SJCRH30 (cell line): ENCODE data around the gene ATP1B2. TPM values are rescaled to one million over a fixed set of nuclear protein-coding genes. Genes with fewer than 3 reads are reported as not detected.

ENCODE experiments used
- DNase-seq, 2 experiments: peaks; one replicate each; pipeline ENCODE4 v3.0.0-alpha.2; 2015 to 2020
- H3K27ac ChIP-seq: fragments of 250-450 bp; sonication (Bioruptor Pico); 2 replicates; pipeline ENCODE4 v1.5.1; 2020; ENCODE audit warnings: mild to moderate bottlenecking, moderate library complexity
- H3K27me3 ChIP-seq: fragments of 250-450 bp; sonication (Bioruptor Pico); 2 replicates; pipeline ENCODE4 v1.5.1; 2020; ENCODE audit warnings: mild to moderate bottlenecking, moderate library complexity
- H3K36me3 ChIP-seq: fragments of 250-450 bp; sonication (Bioruptor Pico); 2 replicates; pipeline ENCODE4 v1.5.1; 2020; ENCODE audit warnings: mild to moderate bottlenecking, moderate library complexity
- H3K4me1 ChIP-seq: fragments of 250-450 bp; sonication (Bioruptor Pico); 2 replicates; pipeline ENCODE4 v1.5.1; 2020; ENCODE audit warnings: mild to moderate bottlenecking, moderate library complexity
- H3K4me3 ChIP-seq: fragments of 250-450 bp; sonication (Bioruptor Pico); 2 replicates; pipeline ENCODE4 v1.5.1; 2020; ENCODE audit warnings: mild to moderate bottlenecking, moderate library complexity
- H3K9me3 ChIP-seq: fragments of 250-450 bp; sonication (Bioruptor Pico); replicated peaks from 2 replicates; pipeline ENCODE4 v1.5.1; 2020; ENCODE audit warnings: mild to moderate bottlenecking, moderate library complexity
- total RNA-seq: library from RNA; depleted of rRNA; stranded (reverse); fragments of >200 nt; shearing (Covaris generic); gene quantifications from 2 replicates; pipeline ENCODE4 v1.2.3, GENCODE V29; 2014

Gene ATP1B2
- total RNA-seq, 1 experiment from 2014 or later, result 0.04 TPM

DNA sequence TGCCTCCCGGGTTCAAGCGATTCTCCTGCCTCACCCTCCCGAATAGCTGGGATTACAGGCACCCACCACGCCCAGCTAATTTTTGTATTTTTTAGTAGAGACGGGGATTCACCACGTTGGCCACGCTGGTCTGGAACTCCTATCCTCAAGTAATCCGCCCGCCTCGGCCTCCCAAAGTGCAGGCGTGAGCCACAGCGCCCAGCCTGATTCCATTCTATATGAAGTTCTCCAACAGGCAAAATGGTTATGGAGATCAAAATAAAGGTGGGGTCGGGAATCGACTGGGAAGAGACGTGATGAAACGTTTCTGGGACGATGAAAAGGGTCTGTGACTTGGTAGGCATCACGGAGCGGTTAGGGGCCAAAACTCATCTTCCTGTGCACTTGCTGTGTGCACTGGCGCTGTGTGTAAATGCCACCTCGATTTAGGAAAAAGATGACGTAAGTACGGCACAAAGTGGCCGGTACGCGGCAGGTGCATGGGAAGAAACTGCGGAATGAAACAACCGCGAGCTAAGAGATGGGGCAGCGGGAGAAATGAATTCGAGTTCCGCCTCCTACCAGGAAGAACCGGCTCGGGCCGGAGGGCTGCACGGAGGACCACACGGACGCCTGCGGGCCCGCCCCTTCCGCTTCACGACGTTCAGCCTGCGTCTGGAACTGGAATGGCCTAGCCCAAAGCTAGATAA lies 35.0 kb downstream of the ATP1B2 start:
- H3K4me3 ChIP-seq, result peak overlapping the region; percentile 94
- peak; percentile 88 for DNase-seq
- H3K27me3 ChIP-seq, result no peaks in the 10 kb centered on the region
- peaks cover 8% of the 10 kb centered on the region; the same call in 1 of the 2 replicates for H3K4me1 ChIP-seq
- peaks cover 5% of the 10 kb centered on the region for H3K36me3 ChIP-seq
- H3K27ac ChIP-seq, result peak overlapping the region; percentile 100
- H3K9me3 ChIP-seq, result no peaks in the 10 kb centered on the region

DNA sequence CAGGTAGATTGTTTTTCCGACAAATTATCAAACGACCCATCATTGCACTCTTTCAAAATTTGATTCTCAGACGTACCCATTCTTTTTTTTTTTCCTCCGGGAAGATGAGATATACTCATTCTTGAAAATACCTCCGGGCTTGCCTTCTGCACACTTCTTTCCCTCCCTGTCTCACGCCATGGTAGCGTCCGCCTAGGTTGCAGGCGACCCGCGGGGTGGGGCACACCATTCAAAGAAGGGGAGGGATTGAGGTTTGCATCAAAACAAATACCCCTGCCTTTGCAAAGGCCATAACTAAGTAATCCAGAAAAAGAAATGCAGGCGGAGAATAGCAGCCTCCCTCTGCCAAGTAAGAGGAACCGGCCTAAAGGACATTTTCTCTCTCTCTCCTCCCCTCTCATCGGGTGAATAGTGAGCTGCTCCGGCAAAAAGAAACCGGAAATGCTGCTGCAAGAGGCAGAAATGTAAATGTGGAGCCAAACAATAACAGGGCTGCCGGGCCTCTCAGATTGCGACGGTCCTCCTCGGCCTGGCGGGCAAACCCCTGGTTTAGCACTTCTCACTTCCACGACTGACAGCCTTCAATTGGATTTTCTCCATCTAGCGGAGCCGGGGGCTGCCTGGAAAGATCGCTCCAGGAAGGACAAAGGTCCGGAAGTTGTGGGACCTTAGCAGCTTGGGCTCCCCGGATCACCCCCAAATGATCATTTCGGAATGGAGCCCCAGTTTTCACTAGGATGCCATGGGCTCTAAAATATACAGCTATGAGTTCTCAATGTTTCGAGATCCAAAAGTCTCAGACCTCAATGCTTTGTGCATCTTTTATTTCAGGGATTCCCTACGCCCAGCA lies 35.7 kb downstream of the ATP1B2 start:
- H3K4me3 ChIP-seq, result peak overlapping the region; percentile 94
- peak; percentile 71 to 80 for DNase-seq
- H3K27me3 ChIP-seq, result no peaks in the 10 kb centered on the region
- H3K36me3 ChIP-seq, result peaks cover 5% of the 10 kb centered on the region
- no peaks in the 10 kb centered on the region for H3K9me3 ChIP-seq
- peaks cover 8% of the 10 kb centered on the region; the same call in 1 of the 2 replicates for H3K4me1 ChIP-seq
- peak overlapping the region; percentile 100 for H3K27ac ChIP-seq

DNA sequence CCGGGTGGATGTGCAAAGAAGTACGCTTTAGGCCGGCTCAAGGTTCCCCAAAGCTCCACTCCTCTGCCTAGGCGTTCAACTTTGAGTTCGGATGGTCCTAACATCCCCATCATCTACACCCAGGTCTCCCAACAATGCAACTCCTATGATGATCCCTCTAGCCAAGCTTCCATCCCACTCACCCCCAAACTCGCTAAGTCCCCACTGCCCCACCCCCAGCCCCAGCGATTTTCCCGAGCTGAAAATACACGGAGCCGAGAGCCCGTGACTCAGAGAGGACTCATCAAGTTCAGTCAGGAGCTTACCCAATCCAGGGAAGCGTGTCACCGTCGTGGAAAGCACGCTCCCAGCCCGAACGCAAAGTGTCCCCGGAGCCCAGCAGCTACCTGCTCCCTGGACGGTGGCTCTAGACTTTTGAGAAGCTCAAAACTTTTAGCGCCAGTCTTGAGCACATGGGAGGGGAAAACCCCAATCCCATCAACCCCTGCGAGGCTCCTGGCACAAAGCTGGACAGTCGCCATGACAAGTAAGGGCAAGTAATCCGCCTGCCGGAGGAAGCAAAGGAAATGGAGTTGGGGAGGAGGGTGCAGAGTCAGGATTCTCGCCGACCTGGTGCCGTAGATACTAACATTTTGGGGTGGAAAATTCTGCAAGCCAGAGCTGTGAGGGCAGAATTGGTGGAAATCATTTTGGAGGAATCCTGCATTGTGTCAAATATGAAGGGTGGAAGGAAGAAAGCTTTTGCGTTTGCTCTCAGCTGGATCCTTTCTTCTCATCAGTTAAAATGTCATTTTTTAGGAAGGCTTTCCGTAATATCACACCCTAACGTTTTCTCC lies 36.6 kb downstream of the ATP1B2 start, which contains the start of gene TP53:
TSS of gene TP53 (minus strand) at position 419 of the 836 bp plus-strand sequence. CDS start 10,896 bp downstream, outside the sequence.
- H3K27ac ChIP-seq, result peak within 1 kb of the TSS; percentile 100
- peaks cover 8% of the 10 kb centered on the region; the same call in 1 of the 2 replicates for H3K4me1 ChIP-seq
- DNase-seq, result peak; percentile 88 to 91
- peaks cover 5% of the 10 kb centered on the region for H3K36me3 ChIP-seq
- no peaks in the 10 kb centered on the region for H3K9me3 ChIP-seq
- H3K4me3 ChIP-seq, result peak within 1 kb of the TSS; percentile 94
- no peaks in the 10 kb centered on the region for H3K27me3 ChIP-seq

DNA sequence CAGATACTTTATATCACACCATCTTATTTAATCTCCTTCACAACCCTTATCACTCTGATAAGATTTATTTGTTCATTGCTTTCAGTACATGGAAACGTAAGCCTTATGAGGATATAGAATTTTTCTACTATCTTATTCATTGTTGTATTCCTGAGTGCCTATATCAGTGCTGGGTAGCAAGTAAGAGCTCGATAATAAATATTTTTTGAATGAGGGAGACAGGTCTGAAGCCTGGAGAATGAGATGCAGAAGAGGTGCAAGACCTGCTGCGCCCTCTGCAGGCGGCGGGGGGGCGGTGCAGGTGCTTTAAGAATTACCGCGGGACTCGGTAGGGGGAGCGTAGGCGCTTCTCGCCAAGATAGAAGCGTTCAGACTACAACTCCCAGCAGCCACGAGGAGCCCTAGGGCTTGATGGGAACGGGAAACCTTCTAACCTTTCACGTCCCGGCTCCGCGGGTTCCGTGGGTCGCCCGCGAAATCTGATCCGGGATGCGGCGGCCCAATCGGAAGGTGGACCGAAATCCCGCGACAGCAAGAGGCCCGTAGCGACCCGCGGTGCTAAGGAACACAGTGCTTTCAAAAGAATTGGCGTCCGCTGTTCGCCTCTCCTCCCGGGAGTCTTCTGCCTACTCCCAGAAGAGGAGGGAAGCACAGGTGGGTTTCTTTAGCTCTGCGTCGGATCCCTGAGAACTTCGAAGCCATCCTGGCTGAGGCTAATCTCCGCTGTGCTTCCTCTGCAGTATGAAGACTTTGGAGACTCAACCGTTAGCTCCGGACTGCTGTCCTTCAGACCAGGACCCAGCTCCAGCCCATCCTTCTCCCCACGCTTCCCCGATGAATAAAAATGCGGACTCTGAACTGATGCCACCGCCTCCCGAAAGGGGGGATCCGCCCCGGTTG lies 37.4 kb downstream of the ATP1B2 start, which contains the start of gene WRAP53:
TSS of gene WRAP53 (plus strand) at position 570 of the 900 bp plus-strand sequence. CDS start at position 742, 172 bp downstream.
- H3K27ac ChIP-seq, result peak within 1 kb of the TSS; percentile 100
- H3K36me3 ChIP-seq, result peaks cover 5% of the 10 kb centered on the region
- peaks cover 8% of the 10 kb centered on the region; the same call in 1 of the 2 replicates for H3K4me1 ChIP-seq
- peak; percentile 94 to 96 for DNase-seq
- no peaks in the 10 kb centered on the region for H3K9me3 ChIP-seq
- H3K27me3 ChIP-seq, result no peaks in the 10 kb centered on the region
- H3K4me3 ChIP-seq, result peak within 1 kb of the TSS; percentile 94

DNA sequence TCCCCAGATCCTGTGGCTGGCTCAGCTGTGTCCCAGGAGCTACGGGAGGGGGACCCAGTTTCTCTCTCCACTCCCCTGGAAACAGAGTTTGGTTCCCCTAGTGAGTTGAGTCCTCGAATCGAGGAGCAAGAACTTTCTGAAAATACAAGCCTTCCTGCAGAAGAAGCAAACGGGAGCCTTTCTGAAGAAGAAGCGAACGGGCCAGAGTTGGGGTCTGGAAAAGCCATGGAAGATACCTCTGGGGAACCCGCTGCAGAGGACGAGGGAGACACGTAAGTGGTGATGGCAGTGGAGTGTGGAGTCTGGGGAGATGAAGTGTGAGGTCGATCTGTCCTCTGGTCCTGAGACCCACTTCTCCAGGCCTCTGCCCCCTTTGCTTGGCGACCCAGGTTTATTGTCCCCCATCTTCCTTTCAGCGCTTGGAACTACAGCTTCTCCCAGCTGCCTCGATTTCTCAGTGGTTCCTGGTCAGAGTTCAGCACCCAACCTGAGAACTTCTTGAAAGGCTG lies 38.1 kb downstream of the ATP1B2 start:
- peaks cover 8% of the 10 kb centered on the region; the same call in 1 of the 2 replicates for H3K4me1 ChIP-seq
- H3K4me3 ChIP-seq, result peak overlapping the region; percentile 94
- peaks cover 5% of the 10 kb centered on the region for H3K36me3 ChIP-seq
- H3K9me3 ChIP-seq, result no peaks in the 10 kb centered on the region
- H3K27me3 ChIP-seq, result no peaks in the 10 kb centered on the region
- H3K27ac ChIP-seq, result peak overlapping the region; percentile 22; the same call in 1 of the 2 replicates
- no peak for DNase-seq

DNA sequence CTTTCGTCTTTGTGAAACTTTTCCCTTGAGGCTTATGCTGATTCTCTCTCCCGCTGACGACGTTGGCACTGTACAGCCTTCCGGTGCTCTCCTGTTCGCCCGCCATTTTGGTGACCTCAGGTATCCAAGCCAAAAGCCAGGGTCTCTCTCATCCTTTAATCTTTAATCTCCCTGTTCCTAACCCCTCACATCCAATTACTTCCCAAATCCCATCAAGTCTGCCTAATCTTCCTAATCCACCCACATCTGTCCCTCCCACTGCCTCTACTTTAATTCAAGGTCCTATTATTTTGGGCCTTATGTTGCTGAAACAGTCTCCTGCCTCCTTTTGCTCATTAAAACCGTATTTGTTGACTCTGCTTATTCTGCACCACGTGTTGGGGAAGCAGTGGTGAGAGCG lies 44.9 kb downstream of the ATP1B2 start:
- Histone ChIP-seq H3K4me1 (no peaks in the 10 kb centered on the region), H3K36me3 (no peaks in the 10 kb centered on the region), H3K27me3 (no peaks in the 10 kb centered on the region), H3K4me3 (no peak overlapping the region), H3K9me3 (no peaks in the 10 kb centered on the region), H3K27ac (no peak overlapping the region)
- no peak for DNase-seq

DNA sequence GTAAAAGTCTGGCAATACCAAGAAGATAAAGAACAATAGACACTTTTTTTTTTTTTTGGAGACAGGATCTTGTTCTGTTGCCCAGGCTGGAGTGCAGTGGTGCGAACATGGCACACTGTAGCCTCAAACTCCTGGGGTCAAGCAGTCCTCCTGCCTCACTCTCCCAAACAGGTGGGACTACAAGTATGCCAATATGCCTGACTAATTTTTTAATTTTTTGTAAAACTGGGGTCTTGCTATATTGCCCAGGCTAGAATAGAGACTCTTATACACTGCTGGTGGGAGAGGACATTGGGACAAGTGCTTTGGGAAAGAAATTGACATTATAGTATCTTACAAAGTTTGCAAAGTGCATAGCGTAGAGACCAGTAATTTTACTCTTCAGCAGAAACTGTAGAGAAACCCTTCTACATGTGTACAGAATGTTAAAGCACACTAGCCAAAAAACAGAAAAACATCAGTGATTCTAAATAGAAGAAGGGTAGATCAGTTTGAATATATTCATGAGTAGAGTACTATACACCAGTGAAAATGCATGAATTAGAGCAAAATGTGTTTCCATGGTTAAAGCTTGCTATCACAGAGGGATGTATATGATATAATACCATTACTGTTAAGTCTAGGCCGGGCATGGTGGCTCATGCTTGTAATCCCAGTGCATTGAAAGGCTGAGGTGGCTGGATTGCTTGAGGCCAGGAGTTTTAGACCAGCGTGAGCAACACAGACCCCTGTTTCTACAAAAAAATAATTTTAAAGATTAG lies 47.3 kb downstream of the ATP1B2 start:
- no peak overlapping the region for H3K4me3 ChIP-seq
- H3K27ac ChIP-seq, result no peak overlapping the region
- H3K27me3 ChIP-seq, result no peaks in the 10 kb centered on the region
- no peaks in the 10 kb centered on the region for H3K9me3 ChIP-seq
- no peaks in the 10 kb centered on the region for H3K36me3 ChIP-seq
- H3K4me1 ChIP-seq, result no peaks in the 10 kb centered on the region
- DNase-seq, result no peak

DNA sequence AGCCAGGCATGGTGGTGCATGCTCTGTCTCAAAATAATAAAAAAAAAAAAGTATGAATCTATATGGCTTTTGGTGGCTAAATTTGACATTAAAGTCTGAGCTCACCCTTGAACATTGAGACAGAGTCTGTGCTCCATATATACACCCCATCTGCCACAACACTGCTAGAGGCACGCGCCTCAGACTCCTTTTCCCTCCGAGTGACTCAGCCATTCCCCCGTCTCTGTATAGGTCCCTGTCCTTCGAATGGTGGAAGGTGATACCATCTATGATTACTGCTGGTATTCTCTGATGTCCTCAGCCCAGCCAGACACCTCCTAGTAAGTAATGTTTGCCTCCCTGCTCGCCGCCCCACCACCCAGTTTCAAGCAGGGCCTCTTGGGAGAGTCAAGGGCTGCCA lies 49.8 kb downstream of the ATP1B2 start:
- no peak for DNase-seq
- Histone ChIP-seq H3K4me3 (no peak overlapping the region), H3K36me3 (no peaks in the 10 kb centered on the region), H3K27ac (no peak overlapping the region), H3K27me3 (no peaks in the 10 kb centered on the region), H3K4me1 (no peaks in the 10 kb centered on the region), H3K9me3 (no peaks in the 10 kb centered on the region)

DNA sequence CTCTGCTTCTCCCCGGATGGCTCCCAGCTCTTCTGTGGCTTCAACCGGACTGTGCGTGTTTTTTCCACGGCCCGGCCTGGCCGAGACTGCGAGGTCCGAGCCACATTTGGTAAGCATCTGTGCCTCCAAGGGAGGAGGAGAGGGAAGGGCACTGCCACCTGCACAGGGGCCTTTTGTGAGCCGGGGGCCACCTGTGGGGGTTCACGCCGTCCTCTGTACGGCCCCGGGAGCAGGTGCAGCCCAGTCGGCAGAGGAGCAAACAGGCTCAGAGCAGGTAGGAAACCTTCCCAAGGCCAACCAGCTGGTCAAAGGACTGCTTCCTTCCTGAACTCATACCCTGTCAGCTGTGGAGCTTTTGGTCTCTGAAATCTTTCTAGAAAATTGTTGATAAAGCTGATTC lies 51.0 kb downstream of the ATP1B2 start:
- no peak for DNase-seq
- Histone ChIP-seq H3K27me3 (no peaks in the 10 kb centered on the region), H3K4me3 (no peak overlapping the region), H3K4me1 (no peaks in the 10 kb centered on the region), H3K36me3 (no peaks in the 10 kb centered on the region), H3K27ac (no peak overlapping the region), H3K9me3 (no peaks in the 10 kb centered on the region)

DNA sequence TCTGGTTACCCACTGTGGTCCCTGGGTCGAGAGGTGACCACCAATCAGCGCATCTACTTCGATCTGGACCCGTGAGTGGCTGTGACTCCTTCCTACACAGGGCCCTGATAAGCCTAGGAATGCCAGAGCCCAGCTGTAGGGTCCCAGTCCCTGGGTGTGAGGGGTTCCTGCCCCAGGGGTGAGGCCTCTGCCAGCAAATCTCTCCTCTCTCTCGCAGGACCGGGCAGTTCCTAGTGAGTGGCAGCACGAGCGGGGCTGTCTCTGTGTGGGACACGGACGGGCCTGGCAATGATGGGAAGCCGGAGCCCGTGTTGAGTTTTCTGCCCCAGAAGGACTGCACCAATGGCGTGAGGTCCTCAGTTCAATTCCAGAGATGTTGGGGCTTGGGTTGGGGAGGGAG lies 52.0 kb downstream of the ATP1B2 start:
- Histone ChIP-seq H3K27ac (no peak overlapping the region), H3K9me3 (no peaks in the 10 kb centered on the region), H3K27me3 (no peaks in the 10 kb centered on the region), H3K36me3 (no peaks in the 10 kb centered on the region), H3K4me3 (no peak overlapping the region), H3K4me1 (no peaks in the 10 kb centered on the region)
- no peak for DNase-seq

DNA sequence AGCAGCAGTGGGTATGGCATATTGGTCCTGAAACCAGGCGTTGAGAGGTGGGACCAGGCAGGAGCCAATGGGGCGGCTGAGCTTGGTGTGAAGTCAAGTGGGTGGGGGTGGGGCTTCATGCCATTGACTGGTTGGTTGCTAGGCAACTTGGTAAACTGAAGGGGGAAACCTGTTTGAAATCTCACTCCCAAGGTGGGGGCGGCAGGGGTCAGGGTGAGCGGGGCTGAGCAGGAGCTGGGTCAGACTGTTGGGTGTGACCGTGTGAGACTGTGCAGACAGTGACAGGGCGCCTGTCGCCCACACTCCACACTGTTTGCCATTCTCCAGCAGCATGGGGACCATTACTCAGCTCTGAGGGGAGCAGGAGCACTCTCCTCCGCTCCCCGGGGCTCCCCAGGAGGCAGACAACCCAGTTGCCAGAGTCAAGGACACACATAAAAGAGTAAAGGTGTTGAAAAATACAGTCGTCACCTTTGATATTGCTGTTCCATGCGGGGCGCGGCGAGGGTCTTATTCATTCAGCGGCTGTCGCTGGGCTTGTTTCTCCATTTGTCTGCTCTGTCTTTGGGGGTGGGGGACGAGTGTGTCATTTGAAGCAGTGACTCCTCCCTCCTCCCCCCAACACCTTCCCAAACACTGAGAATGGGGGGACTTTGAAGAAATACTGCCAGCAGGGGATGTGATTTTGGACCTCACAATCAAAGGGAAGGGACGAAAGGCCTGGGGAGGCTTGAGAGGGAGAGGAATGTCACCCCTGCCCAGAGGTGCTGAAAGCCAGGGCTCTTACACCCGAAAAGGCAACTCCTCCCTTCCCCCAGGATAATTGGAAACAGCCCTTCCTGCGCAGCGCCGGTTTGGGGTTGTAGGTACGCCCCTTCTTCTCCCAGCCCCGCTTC lies 53.1 kb downstream of the ATP1B2 start:
- H3K36me3 ChIP-seq, result no peaks in the 10 kb centered on the region
- no peaks in the 10 kb centered on the region for H3K4me1 ChIP-seq
- H3K4me3 ChIP-seq, result no peak overlapping the region
- no peaks in the 10 kb centered on the region for H3K27me3 ChIP-seq
- peak in 1 of 2 experiments; percentile 29 for DNase-seq
- H3K27ac ChIP-seq, result no peak overlapping the region
- H3K9me3 ChIP-seq, result no peaks in the 10 kb centered on the region

DNA sequence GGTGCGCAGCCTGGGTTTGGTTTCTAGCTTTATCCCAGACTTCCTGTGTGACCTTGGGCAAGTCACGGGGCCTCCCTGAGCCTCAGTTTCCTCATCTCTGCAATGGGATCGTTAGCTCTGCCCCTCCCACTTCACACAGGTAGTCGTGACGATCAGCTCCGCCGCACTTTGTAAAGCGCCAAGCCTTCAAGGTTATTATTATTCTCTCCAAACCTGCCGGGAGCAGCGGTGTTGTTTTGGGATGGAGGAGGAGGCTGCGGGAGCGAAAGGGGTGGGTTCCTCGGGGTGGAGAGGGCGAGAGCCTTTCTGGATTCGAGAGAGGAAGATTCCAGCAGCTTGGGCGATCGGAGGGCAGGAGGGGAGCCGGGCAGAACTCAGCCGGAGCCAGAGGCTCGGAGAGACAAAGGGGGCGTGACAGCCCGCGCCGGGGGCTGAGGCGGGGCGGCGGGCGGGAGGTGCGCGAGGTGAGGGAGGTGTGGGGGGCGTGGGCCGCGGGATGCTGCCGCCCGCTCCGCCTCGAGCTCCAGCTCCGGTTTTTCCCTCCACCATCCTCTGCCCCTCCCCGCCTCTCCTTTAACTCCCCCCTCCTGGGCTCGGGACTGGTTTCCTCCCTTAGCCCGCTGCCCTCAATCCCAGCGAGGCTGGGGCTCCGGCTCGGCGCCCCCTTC lies 54.0 kb downstream of the ATP1B2 start, which contains the start of gene EFNB3:
TSS of gene EFNB3 (plus strand) at position 602 of the 668 bp plus-strand sequence. CDS start 397 bp downstream, outside the sequence.
- Histone ChIP-seq H3K27me3 (no peaks in the 10 kb centered on the region), H3K4me1 (no peaks in the 10 kb centered on the region), H3K9me3 (no peaks in the 10 kb centered on the region), H3K27ac (no peak within 1 kb of the TSS), H3K4me3 (peak within 1 kb of the TSS; percentile 61), H3K36me3 (no peaks in the 10 kb centered on the region)
- DNase-seq, result peak; percentile 53 to 62
